HL-60 (cell line): ENCODE measurements around the gene BAZ1B.

Experiments used
- DNase-seq, 2 experiments: peaks; one replicate each; pipeline ENCODE4 v3.0.0-alpha.2; 2010 to 2020; ENCODE audit warnings: low read depth in 1 of 2, low spot score in 1 of 2
- H3K27ac ChIP-seq: fragments of 250-450 bp; sonication (Bioruptor Pico); replicated peaks from 2 replicates; pipeline ENCODE4 v1.5.1; 2020; ENCODE audit warnings: mild to moderate bottlenecking, moderate library complexity
- H3K27me3 ChIP-seq: fragments of 250-450 bp; sonication (Bioruptor Pico); 2 replicates; pipeline ENCODE4 v1.5.1; 2021; ENCODE audit warnings: mild to moderate bottlenecking, moderate library complexity; ENCODE audit not compliant: insufficient read depth, poor library complexity, severe bottlenecking
- H3K4me3 ChIP-seq: replicated peaks from 2 replicates; pipeline ENCODE4 v1.5.1; 2011; ENCODE audit warnings: mild to moderate bottlenecking, control low read depth, low read length; ENCODE audit not compliant: insufficient read depth
- GABPA ChIP-seq: IDR thresholded peaks from 2 replicates; pipeline ENCODE4 v1.6.1; 2012; ENCODE audit warnings: low read depth
- POLR2AphosphoS5 ChIP-seq: IDR thresholded peaks from 2 replicates; pipeline ENCODE4 v1.6.1; 2012; ENCODE audit warnings: low read depth
- REST ChIP-seq: IDR thresholded peaks from 2 replicates; pipeline ENCODE4 v1.6.1; 2012; ENCODE audit warnings: low read depth; ENCODE audit not compliant: insufficient replicate concordance
- SPI1 ChIP-seq: IDR thresholded peaks from 2 replicates; pipeline ENCODE4 v1.6.1; 2012; ENCODE audit warnings: low read depth, mild to moderate bottlenecking, borderline replicate concordance
- TF ChIP-seq, protein P1 (sequence below): IDR thresholded peaks from one replicate; pipeline ENCODE4 v1.5.1; 2011; ENCODE audit warnings: low read length, control low read depth, inconsistent platforms; ENCODE audit not compliant: insufficient read depth

BAZ1B gene

GRCh38 chr7:73438547-73439409 is 83.3 kb downstream of the BAZ1B start:
- TF ChIP-seq, protein P1, sequence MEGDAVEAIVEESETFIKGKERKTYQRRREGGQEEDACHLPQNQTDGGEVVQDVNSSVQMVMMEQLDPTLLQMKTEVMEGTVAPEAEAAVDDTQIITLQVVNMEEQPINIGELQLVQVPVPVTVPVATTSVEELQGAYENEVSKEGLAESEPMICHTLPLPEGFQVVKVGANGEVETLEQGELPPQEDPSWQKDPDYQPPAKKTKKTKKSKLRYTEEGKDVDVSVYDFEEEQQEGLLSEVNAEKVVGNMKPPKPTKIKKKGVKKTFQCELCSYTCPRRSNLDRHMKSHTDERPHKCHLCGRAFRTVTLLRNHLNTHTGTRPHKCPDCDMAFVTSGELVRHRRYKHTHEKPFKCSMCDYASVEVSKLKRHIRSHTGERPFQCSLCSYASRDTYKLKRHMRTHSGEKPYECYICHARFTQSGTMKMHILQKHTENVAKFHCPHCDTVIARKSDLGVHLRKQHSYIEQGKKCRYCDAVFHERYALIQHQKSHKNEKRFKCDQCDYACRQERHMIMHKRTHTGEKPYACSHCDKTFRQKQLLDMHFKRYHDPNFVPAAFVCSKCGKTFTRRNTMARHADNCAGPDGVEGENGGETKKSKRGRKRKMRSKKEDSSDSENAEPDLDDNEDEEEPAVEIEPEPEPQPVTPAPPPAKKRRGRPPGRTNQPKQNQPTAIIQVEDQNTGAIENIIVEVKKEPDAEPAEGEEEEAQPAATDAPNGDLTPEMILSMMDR = no peak
- TF ChIP-seq GABPA (no peak), REST (no peak), POLR2AphosphoS5 (peak; percentile 30), SPI1 (no peak)
- no peak overlapping the region for H3K27ac ChIP-seq
- no peak for DNase-seq

GRCh38 chr7:73437621-73438416 is 84.3 kb downstream of the BAZ1B start:
- DNase-seq = no peak

More at GRCh38 chr7:73438547-73439409, 83.3 kb downstream of the BAZ1B start:
- Histone ChIP-seq H3K4me3 (no peak overlapping the region), H3K27me3 (no peaks in the 10 kb centered on the region)

More at GRCh38 chr7:73437621-73438416, 84.3 kb downstream of the BAZ1B start:
- Histone ChIP-seq H3K27ac (no peak overlapping the region), H3K4me3 (no peak overlapping the region), H3K27me3 (no peaks in the 10 kb centered on the region)
- no peak for TF ChIP-seq SPI1
- TF ChIP-seq GABPA = no peak
- no peak for TF ChIP-seq POLR2AphosphoS5
- TF ChIP-seq REST = no peak
- TF ChIP-seq, protein P1 = no peak
